K562 (cell line): ENCODE measurements around the gene ZNF467. TPM values are rescaled to one million over a fixed set of nuclear protein-coding genes. Genes with fewer than 3 reads are reported as not detected.

ENCODE experiments used
- ATAC-seq: fragments of 200-7000 bp; cut with Tn5 transposase; 3 replicates; pipeline ENCODE4 v1.9.1; 2020; ENCODE audit warnings: moderate library complexity
- BruUV-seq: library from RNA; stranded (reverse); fragments of 400-500 nt; replicated peaks from 2 replicates; lab custom pipeline; 2021; lab: Mats Ljungman, UMichigan
- CTCF ChIA-PET: fragments of 300-600 bp; formaldehyde crosslinking; extraction: SDS; loops from one replicate; lab custom pipeline; 2021; ENCODE audit warnings: low intra/inter-chr PET ratio; lab: Yijun Ruan, JAX
- POLR2A ChIA-PET: fragments of 300-600, 350-650 bp; sonication (Branson Sonifier 250); formaldehyde crosslinking; extraction: SDS; loops from one replicate; lab custom pipeline; 2021; ENCODE audit warnings: antibody characterized with exemption, inconsistent platforms; lab: Yijun Ruan, JAX
- DNase-seq, 4 experiments: peaks; one replicate each; pipeline versions ENCODE4 v3.0.0 to v3.0.0-alpha.2; 2011 to 2018; ENCODE audit warnings: low spot score in 3 of 4, mixed read lengths in 3 of 4; ENCODE audit errors: extremely low read depth in 1 of 4
- FAIRE-seq: peaks from 2 replicates; lab custom pipeline; 2011; peaks lifted over from hg19 to GRCh38; lab: Jason Lieb, UNC
- H2AFZ ChIP-seq: 2 replicates; pipeline ENCODE4 v1.6.0; 2011; ENCODE audit warnings: low read depth, low read length, control low read depth, inconsistent platforms
- H3K27ac ChIP-seq: fragments of 200-600 bp; 3 replicates; pipeline ENCODE4 v1.8.0; 2011; ENCODE audit warnings: low read depth, mild to moderate bottlenecking, control low read depth, inconsistent platforms, low read length, moderate library complexity, mixed read lengths; ENCODE audit errors: extremely low read depth
- H3K27me3 ChIP-seq, 2 experiments: fragments of 300-600 bp in 1 of 2; 2 replicates in 1 of 2; 3 replicates in 1 of 2; pipeline versions ENCODE4 v1.6.0 to v1.8.0; 2011; ENCODE audit warnings: inconsistent platforms in 2 of 2, low read length in 2 of 2, mild to moderate bottlenecking in 1 of 2, mixed read lengths in 1 of 2, moderate library complexity in 1 of 2; ENCODE audit not compliant: control insufficient read depth in 2 of 2, insufficient read depth in 2 of 2
- H3K36me3 ChIP-seq: fragments of 300-600 bp; 3 replicates; pipeline ENCODE4 v1.8.0; 2011; ENCODE audit warnings: mild to moderate bottlenecking, low read length, inconsistent platforms; ENCODE audit not compliant: control insufficient read depth, insufficient read depth
- H3K4me1 ChIP-seq, 2 experiments: fragments of 200-600 bp in 1 of 2; replicated peaks in 1 of 2; 2 replicates in 1 of 2; 3 replicates in 1 of 2; pipeline versions ENCODE4 v1.5.1 to v1.8.0; 2011; ENCODE audit warnings: inconsistent platforms in 2 of 2, low read length in 2 of 2, mild to moderate bottlenecking in 1 of 2, mixed read lengths in 1 of 2, moderate library complexity in 1 of 2; ENCODE audit not compliant: control insufficient read depth in 2 of 2, insufficient read depth in 2 of 2
- H3K4me2 ChIP-seq: 2 replicates; pipeline ENCODE4 v1.6.1; 2011; ENCODE audit warnings: low read length, control low read depth, inconsistent platforms, mixed read lengths; ENCODE audit not compliant: insufficient read depth
- H3K4me3 ChIP-seq: fragments of 200-600 bp; sonication (generic), shearing (Covaris generic); 2 replicates; pipeline ENCODE4 v1.5.1; 2016; ENCODE audit warnings: control low read depth, inconsistent platforms
- H3K79me2 ChIP-seq: fragments of 200-600 bp; 3 replicates; pipeline ENCODE4 v1.8.0; 2011; ENCODE audit warnings: low read length, inconsistent platforms; ENCODE audit not compliant: control insufficient read depth, insufficient read depth
- H3K9ac ChIP-seq, 2 experiments: 2 replicates each; pipeline versions ENCODE4 v1.6.0 to v1.6.1; 2011; ENCODE audit warnings: low read depth in 2 of 2, low read length in 2 of 2, control low read depth in 1 of 2, inconsistent platforms in 1 of 2, mild to moderate bottlenecking in 1 of 2, mixed read lengths in 1 of 2; ENCODE audit not compliant: insufficient read depth in 1 of 2
- H3K9me1 ChIP-seq: one replicate; pipeline ENCODE4 v1.6.0; 2011; ENCODE audit warnings: inconsistent platforms, mild to moderate bottlenecking, low read length, moderate library complexity; ENCODE audit not compliant: control insufficient read depth, insufficient read depth
- H3K9me3 ChIP-seq: replicated peaks from 2 replicates; pipeline ENCODE4 v1.5.1; 2011; ENCODE audit warnings: low read depth, low read length, inconsistent platforms; ENCODE audit not compliant: control insufficient read depth, insufficient read depth
- H4K20me1 ChIP-seq: replicated peaks from 2 replicates; pipeline ENCODE4 v1.6.1; 2011; ENCODE audit warnings: low read length, inconsistent platforms, mixed read lengths; ENCODE audit not compliant: control insufficient read depth, insufficient read depth
- BCL6 ChIP-seq: fragments of 250-450 bp; sonication (Bioruptor Pico); IDR thresholded peaks from 2 replicates; pipeline ENCODE4 v1.4.0; 2020
- HLTF ChIP-seq: fragments of 450-650 bp; IDR thresholded peaks from 2 replicates; pipeline ENCODE4 v1.6.1; 2016
- JUNB ChIP-seq: fragments of 450-650 bp; formaldehyde crosslinking; conservative IDR thresholded peaks from 2 replicates; pipeline ENCODE4 v1.4.0; 2020; ENCODE audit warnings: mild to moderate bottlenecking
- KDM2B ChIP-seq: fragments of 250-450 bp; sonication (Bioruptor Pico); IDR thresholded peaks from 2 replicates; pipeline ENCODE4 v1.8.0; 2021; ENCODE audit warnings: mild to moderate bottlenecking, moderate library complexity
- PHB ChIP-seq: fragments of 250-450 bp; sonication (Bioruptor Pico); IDR thresholded peaks from 2 replicates; pipeline ENCODE4 v1.5.0; 2021
- RHOXF2B ChIP-seq: fragments of 250-450 bp; sonication (Bioruptor Pico); conservative IDR thresholded peaks from 2 replicates; pipeline ENCODE4 v1.5.1; 2021
- TEAD2 ChIP-seq: fragments of 450-650 bp; IDR thresholded peaks from 2 replicates; pipeline ENCODE4 v1.6.1; 2016; ENCODE audit warnings: missing genetic modification characterization, control low read depth, missing compliant biosample characterization
- TRIM24 ChIP-seq, 2 experiments: fragments of 450-650 bp; IDR thresholded peaks; 2 replicates each; pipeline ENCODE4 v1.6.1; 2016
- WGBS: fragments of 100-300 bp; shearing (Covaris generic); methylation state at CpG from one replicate; pipeline ENCODE4 v1.1.6; 2016; ENCODE audit warnings: low coverage, mixed read lengths; ENCODE audit not compliant: insufficient coverage; ENCODE audit errors: missing lambda C conversion rate; 5-methylcytosine and 5-hydroxymethylcytosine counted together
- in situ Hi-C: fragments of 300-500 bp; cut with MboI; formaldehyde crosslinking; loops from 4 replicates; pipeline ENCODE4 v1.15.0; 2018; ENCODE audit warnings: inconsistent platforms, mixed read lengths
- intact Hi-C: fragments of 100-400 bp; cut with micrococcal nuclease; formaldehyde crosslinking; loops from 2 replicates; pipeline ENCODE4 v1.14.2; 2022
- polyA plus RNA-seq, 8 experiments: library from polyadenylated mRNA; depleted of rRNA in 4 of 8; stranded (reverse) in 5 of 8; unstranded in 3 of 8; fragments of >200 nt; fragmentation: Nextera tagmentation in 2 of 8; fragmentation: Illumina TruSeq in 1 of 8; extraction: Ambion mirVana in 2 of 8; extraction: Trizol in 1 of 8; gene quantifications; 2 replicates each; pipeline versions ENCODE4 v1.2.1 to v1.2.3, GENCODE V29; 2011 to 2014; ENCODE audit warnings: inconsistent platforms in 1 of 8, missing spikeins in 1 of 8
- total RNA-seq, 7 experiments: library from RNA; depleted of rRNA in 6 of 7; stranded (reverse); fragments of >200 nt in 6 of 7; fragmentation: Illumina TruSeq in 2 of 7; extraction: Trizol in 2 of 7; gene quantifications; 2 replicates each; pipeline versions ENCODE4 v1.2.1 to v1.2.3, GENCODE V29; 2011 to 2021; ENCODE audit warnings: low replicate concordance in 1 of 7
- TF ChIP-seq, protein P1 (sequence below): IDR thresholded peaks from 2 replicates; pipeline ENCODE4 v1.6.1; 2011; ENCODE audit warnings: borderline replicate concordance, low read depth, mild to moderate bottlenecking, moderate library complexity, low read length; ENCODE audit not compliant: insufficient read depth, poor library complexity, severe bottlenecking
- TF ChIP-seq, protein P2 (sequence below): fragments of 250-450 bp; sonication (Bioruptor Pico); IDR thresholded peaks from 2 replicates; pipeline ENCODE4 v1.8.0; 2021; ENCODE audit warnings: moderate library complexity, mild to moderate bottlenecking, inconsistent platforms
- TF ChIP-seq, protein P3 (sequence below): sonication (generic); formaldehyde crosslinking; IDR thresholded peaks from 2 replicates; pipeline ENCODE4 v1.8.0; 2023; ENCODE audit warnings: mild to moderate bottlenecking, missing genetic modification reagents
- TF ChIP-seq, protein P4 (sequence below): fragments of 450-650 bp; IDR thresholded peaks from 2 replicates; pipeline ENCODE4 v1.6.1; 2016
- TF ChIP-seq, protein P5 (sequence below), 2 experiments: fragments of 150-350 bp in 1 of 2; IDR thresholded peaks; 2 replicates each; pipeline ENCODE4 v1.6.1; 2012 to 2016; ENCODE audit warnings: low read depth in 2 of 2, low read length in 2 of 2, mild to moderate bottlenecking in 1 of 2, moderate library complexity in 1 of 2

The ZNF467 gene
- total and polyA plus RNA-seq, 9 of the 15 experiments (the other 6 are each of a cell fraction or from before 2014, with no cell fraction given), result 0.32 to 14.2 (median 1.7) TPM

DNA sequence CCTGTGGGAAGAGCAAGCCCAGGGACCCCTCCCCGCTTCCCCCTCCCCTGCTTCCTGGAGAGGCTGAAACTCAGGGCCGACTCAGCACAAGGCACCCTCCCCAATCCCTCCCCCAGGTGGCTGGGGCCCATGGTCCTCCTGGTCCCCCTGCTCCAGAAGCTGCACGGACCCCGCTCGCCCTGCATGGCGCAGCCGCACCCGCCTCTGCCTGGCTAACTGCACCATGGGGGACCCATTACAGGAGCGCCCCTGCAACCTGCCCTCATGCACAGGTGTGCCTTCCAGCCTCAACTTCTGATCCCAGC, 45.1 kb upstream of the ZNF467 start:
- Histone ChIP-seq H3K9me1 (peaks cover 4% of the 10 kb centered on the region), H3K27ac (no peak overlapping the region), H3K79me2 (no peaks in the 10 kb centered on the region), H3K27me3 (peaks cover 29 to 100% of the 10 kb centered on the region in 2 experiments; a peak in 4 of 5 replicates), H2AFZ (no peak overlapping the region), H3K4me2 (no peak overlapping the region), H3K9ac (0 out of 4 replicates have a peak overlapping the region, but pooled peaks of 1 of the 2 experiments have one; percentile 1), H3K36me3 (no peaks in the 10 kb centered on the region), H3K4me3 (no peak overlapping the region), H3K9me3 (no peaks in the 10 kb centered on the region), H3K4me1 (peaks cover 0 to 81% of the 10 kb centered on the region in 2 experiments; a peak in 2 of 5 replicates), H4K20me1 (peaks cover 31% of the 10 kb centered on the region)
- POLR2A ChIA-PET, result interaction anchor here (0.5 kb wide), 2 partner anchors 9 to 389 kb away, joined by 3 read pairs; no protein-coding TSS in a partner anchor
- DNase-seq (no peak), FAIRE-seq (no peak), ATAC-seq (no peak)
- 23% methylated on average over 9 of the region's 9 CpGs for WGBS
- no TSS peak for BruUV-seq
- CTCF ChIA-PET, result no interaction called here
- intact Hi-C loops (no loop called here), in situ Hi-C loops (no loop called here)
- TF ChIP-seq KDM2B (CRISPR knock-in tag) (no peak), PHB (no peak), BCL6 (no peak), HLTF (no peak), RHOXF2B (no peak), TRIM24 (IDR thresholded peaks at IDR 0.05) (no peak), JUNB (CRISPR knock-in tag) (no peak), TEAD2 (tag) (no peak)
- TF ChIP-seq, protein P1, sequence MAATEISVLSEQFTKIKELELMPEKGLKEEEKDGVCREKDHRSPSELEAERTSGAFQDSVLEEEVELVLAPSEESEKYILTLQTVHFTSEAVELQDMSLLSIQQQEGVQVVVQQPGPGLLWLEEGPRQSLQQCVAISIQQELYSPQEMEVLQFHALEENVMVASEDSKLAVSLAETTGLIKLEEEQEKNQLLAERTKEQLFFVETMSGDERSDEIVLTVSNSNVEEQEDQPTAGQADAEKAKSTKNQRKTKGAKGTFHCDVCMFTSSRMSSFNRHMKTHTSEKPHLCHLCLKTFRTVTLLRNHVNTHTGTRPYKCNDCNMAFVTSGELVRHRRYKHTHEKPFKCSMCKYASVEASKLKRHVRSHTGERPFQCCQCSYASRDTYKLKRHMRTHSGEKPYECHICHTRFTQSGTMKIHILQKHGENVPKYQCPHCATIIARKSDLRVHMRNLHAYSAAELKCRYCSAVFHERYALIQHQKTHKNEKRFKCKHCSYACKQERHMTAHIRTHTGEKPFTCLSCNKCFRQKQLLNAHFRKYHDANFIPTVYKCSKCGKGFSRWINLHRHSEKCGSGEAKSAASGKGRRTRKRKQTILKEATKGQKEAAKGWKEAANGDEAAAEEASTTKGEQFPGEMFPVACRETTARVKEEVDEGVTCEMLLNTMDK, result no peak
- TF ChIP-seq, protein P2, sequence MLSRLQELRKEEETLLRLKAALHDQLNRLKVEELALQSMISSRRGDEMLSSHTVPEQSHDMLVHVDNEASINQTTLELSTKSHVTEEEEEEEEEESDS (CRISPR knock-in tag), result no peak
- TF ChIP-seq, protein P3, sequence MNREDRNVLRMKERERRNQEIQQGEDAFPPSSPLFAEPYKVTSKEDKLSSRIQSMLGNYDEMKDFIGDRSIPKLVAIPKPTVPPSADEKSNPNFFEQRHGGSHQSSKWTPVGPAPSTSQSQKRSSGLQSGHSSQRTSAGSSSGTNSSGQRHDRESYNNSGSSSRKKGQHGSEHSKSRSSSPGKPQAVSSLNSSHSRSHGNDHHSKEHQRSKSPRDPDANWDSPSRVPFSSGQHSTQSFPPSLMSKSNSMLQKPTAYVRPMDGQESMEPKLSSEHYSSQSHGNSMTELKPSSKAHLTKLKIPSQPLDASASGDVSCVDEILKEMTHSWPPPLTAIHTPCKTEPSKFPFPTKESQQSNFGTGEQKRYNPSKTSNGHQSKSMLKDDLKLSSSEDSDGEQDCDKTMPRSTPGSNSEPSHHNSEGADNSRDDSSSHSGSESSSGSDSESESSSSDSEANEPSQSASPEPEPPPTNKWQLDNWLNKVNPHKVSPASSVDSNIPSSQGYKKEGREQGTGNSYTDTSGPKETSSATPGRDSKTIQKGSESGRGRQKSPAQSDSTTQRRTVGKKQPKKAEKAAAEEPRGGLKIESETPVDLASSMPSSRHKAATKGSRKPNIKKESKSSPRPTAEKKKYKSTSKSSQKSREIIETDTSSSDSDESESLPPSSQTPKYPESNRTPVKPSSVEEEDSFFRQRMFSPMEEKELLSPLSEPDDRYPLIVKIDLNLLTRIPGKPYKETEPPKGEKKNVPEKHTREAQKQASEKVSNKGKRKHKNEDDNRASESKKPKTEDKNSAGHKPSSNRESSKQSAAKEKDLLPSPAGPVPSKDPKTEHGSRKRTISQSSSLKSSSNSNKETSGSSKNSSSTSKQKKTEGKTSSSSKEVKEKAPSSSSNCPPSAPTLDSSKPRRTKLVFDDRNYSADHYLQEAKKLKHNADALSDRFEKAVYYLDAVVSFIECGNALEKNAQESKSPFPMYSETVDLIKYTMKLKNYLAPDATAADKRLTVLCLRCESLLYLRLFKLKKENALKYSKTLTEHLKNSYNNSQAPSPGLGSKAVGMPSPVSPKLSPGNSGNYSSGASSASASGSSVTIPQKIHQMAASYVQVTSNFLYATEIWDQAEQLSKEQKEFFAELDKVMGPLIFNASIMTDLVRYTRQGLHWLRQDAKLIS (CRISPR knock-in tag), result no peak
- TF ChIP-seq, protein P4, sequence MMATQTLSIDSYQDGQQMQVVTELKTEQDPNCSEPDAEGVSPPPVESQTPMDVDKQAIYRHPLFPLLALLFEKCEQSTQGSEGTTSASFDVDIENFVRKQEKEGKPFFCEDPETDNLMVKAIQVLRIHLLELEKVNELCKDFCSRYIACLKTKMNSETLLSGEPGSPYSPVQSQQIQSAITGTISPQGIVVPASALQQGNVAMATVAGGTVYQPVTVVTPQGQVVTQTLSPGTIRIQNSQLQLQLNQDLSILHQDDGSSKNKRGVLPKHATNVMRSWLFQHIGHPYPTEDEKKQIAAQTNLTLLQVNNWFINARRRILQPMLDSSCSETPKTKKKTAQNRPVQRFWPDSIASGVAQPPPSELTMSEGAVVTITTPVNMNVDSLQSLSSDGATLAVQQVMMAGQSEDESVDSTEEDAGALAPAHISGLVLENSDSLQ, result no peak
- TF ChIP-seq, protein P5, sequence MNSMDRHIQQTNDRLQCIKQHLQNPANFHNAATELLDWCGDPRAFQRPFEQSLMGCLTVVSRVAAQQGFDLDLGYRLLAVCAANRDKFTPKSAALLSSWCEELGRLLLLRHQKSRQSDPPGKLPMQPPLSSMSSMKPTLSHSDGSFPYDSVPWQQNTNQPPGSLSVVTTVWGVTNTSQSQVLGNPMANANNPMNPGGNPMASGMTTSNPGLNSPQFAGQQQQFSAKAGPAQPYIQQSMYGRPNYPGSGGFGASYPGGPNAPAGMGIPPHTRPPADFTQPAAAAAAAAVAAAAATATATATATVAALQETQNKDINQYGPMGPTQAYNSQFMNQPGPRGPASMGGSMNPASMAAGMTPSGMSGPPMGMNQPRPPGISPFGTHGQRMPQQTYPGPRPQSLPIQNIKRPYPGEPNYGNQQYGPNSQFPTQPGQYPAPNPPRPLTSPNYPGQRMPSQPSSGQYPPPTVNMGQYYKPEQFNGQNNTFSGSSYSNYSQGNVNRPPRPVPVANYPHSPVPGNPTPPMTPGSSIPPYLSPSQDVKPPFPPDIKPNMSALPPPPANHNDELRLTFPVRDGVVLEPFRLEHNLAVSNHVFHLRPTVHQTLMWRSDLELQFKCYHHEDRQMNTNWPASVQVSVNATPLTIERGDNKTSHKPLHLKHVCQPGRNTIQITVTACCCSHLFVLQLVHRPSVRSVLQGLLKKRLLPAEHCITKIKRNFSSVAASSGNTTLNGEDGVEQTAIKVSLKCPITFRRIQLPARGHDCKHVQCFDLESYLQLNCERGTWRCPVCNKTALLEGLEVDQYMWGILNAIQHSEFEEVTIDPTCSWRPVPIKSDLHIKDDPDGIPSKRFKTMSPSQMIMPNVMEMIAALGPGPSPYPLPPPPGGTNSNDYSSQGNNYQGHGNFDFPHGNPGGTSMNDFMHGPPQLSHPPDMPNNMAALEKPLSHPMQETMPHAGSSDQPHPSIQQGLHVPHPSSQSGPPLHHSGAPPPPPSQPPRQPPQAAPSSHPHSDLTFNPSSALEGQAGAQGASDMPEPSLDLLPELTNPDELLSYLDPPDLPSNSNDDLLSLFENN (IDR thresholded peaks at IDR 0.05; ENCODE audit: low read depth in 2 of 2, low read length in 2 of 2), result no peak
